Fibroblast of the aortic adventitia (primary cell): ENCODE measurements around the gene TSPAN17. TPM values are rescaled to one million over a fixed set of nuclear protein-coding genes. Genes with fewer than 3 reads are reported as not detected.

ENCODE experiments used
- DNase-seq: peaks from one replicate; pipeline ENCODE4 v3.0.0-alpha.2; 2010; ENCODE audit warnings: low read depth
- H3K4me3 ChIP-seq: 2 replicates; pipeline ENCODE4 v1.5.1; 2011; ENCODE audit warnings: low read depth, mild to moderate bottlenecking, control low read depth, low read length, moderate library complexity
- total RNA-seq: library from RNA; depleted of rRNA; stranded (reverse); fragments of >200 nt; gene quantifications from 2 replicates; pipeline ENCODE4 v1.2.3, GENCODE V29; 2012; ENCODE audit warnings: low replicate concordance
- TF ChIP-seq, protein P1 (sequence below): IDR thresholded peaks from 2 replicates; pipeline ENCODE4 v1.5.1; 2011; ENCODE audit warnings: mild to moderate bottlenecking, low read length, control low read depth, inconsistent platforms; ENCODE audit not compliant: insufficient read depth

Gene TSPAN17
- total RNA-seq, 1 donor, result 29.0 TPM

DNA sequence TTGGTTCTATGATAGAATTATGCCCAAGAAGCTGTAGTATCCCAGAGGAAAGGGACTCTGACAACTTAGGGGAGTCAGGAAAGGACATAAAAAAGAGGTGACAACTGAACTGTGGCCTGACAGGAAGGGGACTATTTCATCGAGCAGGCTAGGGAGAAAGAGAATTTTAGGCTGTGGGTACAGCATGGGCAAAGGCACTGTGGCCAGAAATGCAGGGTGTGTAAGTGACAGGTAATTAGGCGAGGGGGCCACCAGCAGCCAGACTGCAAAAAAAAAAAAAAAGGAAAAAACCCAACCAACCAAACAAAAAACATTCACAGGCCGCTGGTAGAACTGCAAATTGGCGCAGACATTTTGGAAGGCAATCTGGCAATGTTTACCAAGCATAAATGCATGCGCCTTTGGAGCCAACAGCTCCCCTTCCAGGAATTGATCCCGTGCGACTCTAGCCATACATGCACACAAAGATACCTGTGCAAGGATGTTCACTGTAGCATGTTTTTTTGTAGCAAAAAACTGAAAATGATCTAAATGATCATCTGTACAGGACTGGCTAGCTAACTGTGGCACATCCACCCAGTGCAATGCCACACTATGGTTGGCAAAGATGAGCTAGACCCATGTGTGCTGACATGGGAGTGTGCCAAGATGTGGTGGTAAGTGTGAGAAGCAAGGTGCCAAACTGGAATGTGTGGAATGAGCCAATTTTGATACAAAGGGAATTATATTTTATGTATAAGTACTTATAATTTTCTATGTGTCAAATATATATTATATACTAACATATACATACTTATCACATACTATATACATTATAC lies 15.7 kb upstream of the TSPAN17 start:
- DNase-seq, result no peak
- TF ChIP-seq, protein P1, sequence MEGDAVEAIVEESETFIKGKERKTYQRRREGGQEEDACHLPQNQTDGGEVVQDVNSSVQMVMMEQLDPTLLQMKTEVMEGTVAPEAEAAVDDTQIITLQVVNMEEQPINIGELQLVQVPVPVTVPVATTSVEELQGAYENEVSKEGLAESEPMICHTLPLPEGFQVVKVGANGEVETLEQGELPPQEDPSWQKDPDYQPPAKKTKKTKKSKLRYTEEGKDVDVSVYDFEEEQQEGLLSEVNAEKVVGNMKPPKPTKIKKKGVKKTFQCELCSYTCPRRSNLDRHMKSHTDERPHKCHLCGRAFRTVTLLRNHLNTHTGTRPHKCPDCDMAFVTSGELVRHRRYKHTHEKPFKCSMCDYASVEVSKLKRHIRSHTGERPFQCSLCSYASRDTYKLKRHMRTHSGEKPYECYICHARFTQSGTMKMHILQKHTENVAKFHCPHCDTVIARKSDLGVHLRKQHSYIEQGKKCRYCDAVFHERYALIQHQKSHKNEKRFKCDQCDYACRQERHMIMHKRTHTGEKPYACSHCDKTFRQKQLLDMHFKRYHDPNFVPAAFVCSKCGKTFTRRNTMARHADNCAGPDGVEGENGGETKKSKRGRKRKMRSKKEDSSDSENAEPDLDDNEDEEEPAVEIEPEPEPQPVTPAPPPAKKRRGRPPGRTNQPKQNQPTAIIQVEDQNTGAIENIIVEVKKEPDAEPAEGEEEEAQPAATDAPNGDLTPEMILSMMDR, result no peak
- H3K4me3 ChIP-seq, result no peak overlapping the region

DNA sequence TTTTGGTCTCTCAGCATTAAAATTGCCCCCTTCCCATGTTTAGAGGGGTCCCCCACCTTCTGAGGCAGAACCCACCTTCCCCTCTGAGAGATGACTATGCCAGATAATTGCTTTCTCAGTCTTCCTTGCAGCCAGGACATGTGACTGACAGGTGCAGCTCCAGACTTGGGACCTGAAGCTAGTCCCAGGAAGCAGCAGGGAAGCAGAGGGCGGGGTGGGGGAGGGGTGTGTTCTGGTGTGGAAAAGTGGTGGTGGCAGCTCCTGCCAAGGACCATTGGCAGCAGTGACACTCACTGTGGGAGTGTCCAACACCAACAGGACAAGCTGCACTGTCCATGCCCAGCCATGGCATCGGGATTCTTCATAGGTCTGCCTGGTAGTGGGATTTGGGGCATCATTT lies 14.5 kb upstream of the TSPAN17 start:
- no peak for DNase-seq
- H3K4me3 ChIP-seq, result no peak overlapping the region
- TF ChIP-seq, protein P1, result no peak

DNA sequence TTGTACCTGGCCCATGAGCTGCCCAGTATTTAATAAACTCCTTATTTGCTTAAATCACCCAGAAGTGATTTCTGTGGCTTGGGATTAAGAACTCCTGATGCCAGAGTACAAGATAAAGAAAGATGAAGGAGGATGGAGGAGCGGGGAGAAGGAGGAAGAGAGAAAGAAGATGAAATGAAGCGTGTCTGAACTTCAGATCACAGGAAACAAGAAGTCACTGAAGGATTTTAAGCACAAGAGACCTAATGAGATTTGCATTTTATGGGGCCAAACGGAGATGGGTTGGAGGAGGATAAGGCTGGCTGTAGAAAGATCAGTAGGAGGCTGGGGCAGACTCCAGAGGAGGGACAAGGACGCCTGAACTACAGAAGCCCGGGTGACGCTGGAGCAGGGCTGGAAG lies 13.7 kb upstream of the TSPAN17 start:
- TF ChIP-seq, protein P1, result no peak

DNA sequence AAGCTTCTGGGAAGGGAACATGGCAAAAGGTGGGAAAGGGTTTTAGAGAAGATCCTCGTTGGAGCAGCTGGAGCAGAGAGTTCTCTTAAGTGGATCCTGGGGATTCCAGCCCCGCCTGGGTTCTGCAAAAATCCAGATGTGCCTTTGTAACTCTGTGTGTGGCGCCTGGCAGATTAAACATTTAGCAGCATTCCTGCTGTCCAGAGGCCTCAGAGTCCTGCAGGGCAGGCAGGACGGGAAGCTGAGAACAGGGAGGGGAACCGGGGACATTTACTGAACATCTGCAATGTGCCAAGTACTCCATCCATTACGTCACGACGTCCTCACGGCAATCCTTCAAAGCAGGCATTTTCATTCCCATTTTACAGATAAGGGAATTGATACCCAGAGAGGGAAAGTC lies 10.9 kb upstream of the TSPAN17 start:
- TF ChIP-seq, protein P1, result no peak
- peak; percentile 31 for DNase-seq

More for the DNA sequence above, 13.7 kb upstream of the TSPAN17 start:
- H3K4me3 ChIP-seq, result no peak overlapping the region
- DNase-seq, result no peak

DNA sequence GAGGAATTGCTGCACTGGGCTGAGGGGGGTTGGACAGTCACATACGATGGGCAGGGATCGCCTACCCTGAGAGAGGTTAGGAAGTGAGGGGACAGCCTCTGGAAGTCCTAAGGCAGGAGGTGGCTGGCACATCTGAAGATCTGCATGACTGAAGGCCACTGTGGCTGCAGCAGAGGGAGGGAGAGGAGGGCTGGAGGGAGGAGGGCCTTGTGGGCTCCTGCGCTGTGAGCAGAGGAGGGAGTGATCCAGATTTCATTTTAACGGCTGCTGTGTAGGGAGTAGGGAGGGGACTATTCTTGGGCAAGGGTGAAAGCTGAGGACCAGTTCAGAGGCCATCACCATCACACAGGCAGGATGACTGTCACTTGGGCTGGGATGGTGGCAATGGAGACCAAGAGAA lies 9.7 kb upstream of the TSPAN17 start:
- no peak overlapping the region for H3K4me3 ChIP-seq
- DNase-seq, result no peak
- TF ChIP-seq, protein P1, result no peak

More for the DNA sequence above, 10.9 kb upstream of the TSPAN17 start:
- H3K4me3 ChIP-seq, result no peak overlapping the region

DNA sequence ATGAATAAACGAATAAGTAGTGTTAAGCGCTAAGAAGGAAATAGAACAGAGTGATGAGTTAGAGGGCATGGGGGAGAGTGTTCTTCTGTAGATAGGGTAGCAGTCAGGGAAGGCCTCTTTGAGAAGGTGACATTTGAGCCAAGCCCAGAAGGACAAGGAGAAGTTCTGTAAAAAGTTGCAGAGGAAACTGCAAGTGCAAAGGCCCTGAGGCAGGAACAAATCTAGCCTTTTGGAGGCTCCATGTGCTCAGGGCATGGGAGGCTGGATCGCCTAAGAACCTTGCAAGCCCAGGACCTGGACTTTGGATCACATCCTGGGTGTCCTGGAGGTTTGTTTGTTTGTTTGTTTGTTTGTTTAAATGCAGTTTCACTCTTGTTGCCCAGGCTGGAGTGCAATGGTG lies 8.8 kb upstream of the TSPAN17 start:
- no peak overlapping the region for H3K4me3 ChIP-seq
- TF ChIP-seq, protein P1, result no peak
- DNase-seq, result no peak
